ENCODE data around the gene CACHD1. TPM values are rescaled to one million over a fixed set of nuclear protein-coding genes. Genes with fewer than 3 reads are reported as not detected.

CACHD1 gene
- total RNA-seq, 2 donors from 2014 or later = 10.8 to 14.4 TPM

GRCh38 chr1:64588876-64589275, 118.9 kb downstream of the CACHD1 start:
- Histone ChIP-seq H3K4me1 (replicated peaks) (no peaks in the 10 kb centered on the region), H3K4me3 (no peak overlapping the region), H3K27ac (no peak overlapping the region), H3K9me3 (no peaks in the 10 kb centered on the region), H3K36me3 (no peaks in the 10 kb centered on the region), H3K27me3 (replicated peaks; ENCODE audit: insufficient read depth) (no peaks in the 10 kb centered on the region)
- DNase-seq (ENCODE audit: low spot score) = no peak
- TF ChIP-seq CTCF (IDR thresholded peaks at IDR 0.05) (no peak), POLR2AphosphoS5 (IDR thresholded peaks at IDR 0.05) (no peak), POLR2A (IDR thresholded peaks at IDR 0.05) (no peak)
- intact Hi-C loops (cut with DNase I) = no loop called here

- 95% methylated on average over 1 of the region's 1 CpG for WGBS
- H3K27me3 ChIP-seq (replicated peaks; ENCODE audit: insufficient read depth) = no peaks in the 10 kb centered on the region
- H3K27ac ChIP-seq = no peak overlapping the region
- no peaks in the 10 kb centered on the region for H3K36me3 ChIP-seq
- no peaks in the 10 kb centered on the region for H3K9me3 ChIP-seq
- TF ChIP-seq POLR2AphosphoS5 (IDR thresholded peaks at IDR 0.05) = no peak
- TF ChIP-seq CTCF (IDR thresholded peaks at IDR 0.05) = no peak
- TF ChIP-seq POLR2A (IDR thresholded peaks at IDR 0.05) = no peak
- no peaks in the 10 kb centered on the region for H3K4me1 ChIP-seq (replicated peaks)
- DNase-seq (ENCODE audit: low spot score) = no peak
- no peak overlapping the region for H3K4me3 ChIP-seq
- intact Hi-C loops (cut with DNase I) = no loop called here
These were observed 120.4 kb downstream of the CACHD1 start for GRCh38 chr1:64590316-64590715.

- H3K36me3 ChIP-seq = no peaks in the 10 kb centered on the region
- no peaks in the 10 kb centered on the region for H3K4me1 ChIP-seq (replicated peaks)
- no peak overlapping the region for H3K4me3 ChIP-seq
- intact Hi-C loops (cut with DNase I) = no loop called here
- H3K27ac ChIP-seq = no peak overlapping the region
- no peak for DNase-seq (ENCODE audit: low spot score)
- TF ChIP-seq CTCF (IDR thresholded peaks at IDR 0.05) = no peak
- TF ChIP-seq POLR2A (IDR thresholded peaks at IDR 0.05) = no peak
- TF ChIP-seq POLR2AphosphoS5 (IDR thresholded peaks at IDR 0.05) = no peak
- no peaks in the 10 kb centered on the region for H3K9me3 ChIP-seq
- WGBS = 48% methylated on average over 4 of the region's 4 CpGs
- H3K27me3 ChIP-seq (replicated peaks; ENCODE audit: insufficient read depth) = no peaks in the 10 kb centered on the region
These were observed 124.5 kb downstream of the CACHD1 start for GRCh38 chr1:64594446-64594845.

- intact Hi-C loops (cut with DNase I) = no loop called here
- 32% methylated on average over 5 of the region's 5 CpGs for WGBS
These were observed 126.1 kb downstream of the CACHD1 start for GRCh38 chr1:64595871-64596515.

More at GRCh38 chr1:64595871-64596515, 126.1 kb downstream of the CACHD1 start:
- Histone ChIP-seq H3K27me3 (replicated peaks; ENCODE audit: insufficient read depth) (no peaks in the 10 kb centered on the region), H3K27ac (no peak overlapping the region), H3K4me1 (replicated peaks) (no peaks in the 10 kb centered on the region), H3K9me3 (no peaks in the 10 kb centered on the region), H3K4me3 (no peak overlapping the region), H3K36me3 (no peaks in the 10 kb centered on the region)
- no peak for DNase-seq (ENCODE audit: low spot score)
- TF ChIP-seq POLR2A (IDR thresholded peaks at IDR 0.05) = no peak
- TF ChIP-seq POLR2AphosphoS5 (IDR thresholded peaks at IDR 0.05) = no peak
- TF ChIP-seq CTCF (IDR thresholded peaks at IDR 0.05) = no peak

All from prostate gland (tissue), 2 donors.